B cell (primary cell): ENCODE measurements around the gene SCRN1. TPM values are rescaled to one million over a fixed set of nuclear protein-coding genes. Genes with fewer than 3 reads are reported as not detected.

ENCODE experiments used
- ATAC-seq: fragments of 200-7000 bp; cut with Tn5 transposase; one replicate; pipeline ENCODE4 v1.10.0; 2021; ENCODE audit warnings: low read depth, mild to moderate bottlenecking, moderate number of reproducible peaks, moderate library complexity
- CTCF ChIA-PET: fragments of 350-600 bp; sonication (Branson Sonifier 250); formaldehyde crosslinking; loops from one replicate; lab custom pipeline; 2021; ENCODE audit warnings: antibody characterized with exemption, inconsistent platforms; lab: Charles Lee
- POLR2A ChIA-PET: fragments of 350-600 bp; sonication (Branson Sonifier 250); formaldehyde crosslinking; loops from one replicate; lab custom pipeline; 2021; ENCODE audit warnings: antibody characterized with exemption; lab: Charles Lee
- DNase-seq: peaks from one replicate; pipeline ENCODE4 v3.0.0; 2013
- H2AFZ ChIP-seq: 2 replicates; pipeline ENCODE4 v1.6.1; 2012; ENCODE audit warnings: mild to moderate bottlenecking, low read depth, low read length; ENCODE audit not compliant: insufficient read depth, poor library complexity, severe bottlenecking
- H3K27ac ChIP-seq, 2 donors: 1 replicate in 1 of 2; 2 replicates in 1 of 2; pipeline ENCODE4 v1.5.1; 2012 to 2013; ENCODE audit warnings: low read length in 2 of 2, mild to moderate bottlenecking in 2 of 2, moderate library complexity in 1 of 2
- H3K27me3 ChIP-seq, 4 experiments: fragments of 200-600 bp in 1 of 4; sonication (generic) in 1 of 4; replicated peaks in 1 of 4; 1 replicate in 2 of 4; 2 replicates in 2 of 4; pipeline versions ENCODE4 v1.6.1 to v1.7.0; 2013 to 2016; ENCODE audit warnings: low read length in 3 of 4, mild to moderate bottlenecking in 2 of 4, mixed read lengths in 1 of 4, moderate library complexity in 1 of 4; ENCODE audit not compliant: insufficient read depth in 4 of 4, control insufficient read depth in 3 of 4; ENCODE audit errors: control extremely low read depth in 1 of 4
- H3K36me3 ChIP-seq, 2 experiments: replicated peaks in 1 of 2; 1 replicate in 1 of 2; 2 replicates in 1 of 2; pipeline versions ENCODE4 v1.6.1 to v1.7.1; 2013; ENCODE audit warnings: low read length in 1 of 2; ENCODE audit not compliant: insufficient read depth in 2 of 2, control insufficient read depth in 1 of 2; ENCODE audit errors: control extremely low read depth in 1 of 2, extremely low read depth in 1 of 2
- H3K4me1 ChIP-seq, 2 donors: fragments of 200-600 bp in 1 of 2; sonication (generic) in 1 of 2; 1 replicate in 1 of 2; 2 replicates in 1 of 2; pipeline versions ENCODE4 v1.5.1 to v1.6.1; 2013 to 2017; ENCODE audit warnings: low read length in 2 of 2; ENCODE audit not compliant: control insufficient read depth in 2 of 2, insufficient read depth in 2 of 2
- H3K4me2 ChIP-seq: replicated peaks from 2 replicates; pipeline ENCODE3; 2012; ENCODE audit warnings: mild to moderate bottlenecking, low read depth, low read length; ENCODE audit not compliant: poor library complexity, severe bottlenecking
- H3K4me3 ChIP-seq, 5 experiments: fragments of 200-600 bp in 1 of 5; sonication (generic) in 1 of 5; 1 replicate in 3 of 5; 2 replicates in 2 of 5; pipeline versions ENCODE4 v1.5.1 to v1.7.0; 2011 to 2016; ENCODE audit warnings: low read length in 4 of 5, mild to moderate bottlenecking in 4 of 5, low read depth in 2 of 5, control low read depth in 1 of 5, moderate library complexity in 1 of 5; ENCODE audit not compliant: insufficient read depth in 1 of 5; ENCODE audit errors: control extremely low read depth in 1 of 5, extremely low read depth in 1 of 5
- H3K79me2 ChIP-seq: fragments of 200-600 bp; sonication (generic); one replicate; pipeline ENCODE4 v1.6.0; 2016; ENCODE audit warnings: low read length; ENCODE audit not compliant: control insufficient read depth, insufficient read depth
- H3K9ac ChIP-seq: fragments of 200-600 bp; sonication (generic); 2 replicates; pipeline ENCODE4 v1.6.1; 2017; ENCODE audit warnings: mild to moderate bottlenecking, low read length, moderate library complexity
- H3K9me3 ChIP-seq, 3 donors: one replicate each; pipeline versions ENCODE4 v1.6.1 to v1.7.1; 2013; ENCODE audit warnings: low read length in 2 of 3; ENCODE audit not compliant: control insufficient read depth in 2 of 3, insufficient read depth in 1 of 3; ENCODE audit errors: control extremely low read depth in 1 of 3
- H4K20me1 ChIP-seq: 2 replicates; pipeline ENCODE4 v1.6.0; 2012; ENCODE audit warnings: mild to moderate bottlenecking, low read length; ENCODE audit not compliant: insufficient read depth, control insufficient read depth, poor library complexity, severe bottlenecking
- H3K27ac Mint-ChIP-seq: one replicate; pipeline ENCODE4 v1.8.0; 2021; ENCODE audit warnings: mixed read lengths
- H3K27me3 Mint-ChIP-seq: one replicate; pipeline ENCODE4 v1.8.0; 2021; ENCODE audit warnings: mixed read lengths
- H3K4me1 Mint-ChIP-seq: one replicate; pipeline ENCODE4 v1.8.0; 2021; ENCODE audit warnings: mixed read lengths
- H3K4me3 Mint-ChIP-seq: one replicate; pipeline ENCODE4 v1.8.0; 2021; ENCODE audit warnings: mixed read lengths
- H3K9me3 Mint-ChIP-seq: one replicate; pipeline ENCODE4 v1.8.0; 2022; ENCODE audit warnings: mixed read lengths; ENCODE audit not compliant: insufficient read depth
- CTCF ChIP-seq: fragments of 200-600 bp; IDR thresholded peaks from one replicate; pipeline ENCODE4 v1.8.0; 2022; ENCODE audit warnings: antibody characterized with exemption, mild to moderate bottlenecking
- EZH2 ChIP-seq: IDR thresholded peaks from 2 replicates; pipeline ENCODE4 v1.6.1; 2012; ENCODE audit warnings: borderline replicate concordance, low read depth, mild to moderate bottlenecking, moderate library complexity, low read length; ENCODE audit not compliant: insufficient read depth, poor library complexity, severe bottlenecking
- WGBS: methylation state at CpG from one replicate; pipeline ENCODE4 v1.1.5; 2013; ENCODE audit warnings: missing lambda C conversion rate; ENCODE audit not compliant: insufficient coverage; 5-methylcytosine and 5-hydroxymethylcytosine counted together
- intact Hi-C: fragments of 100-400 bp; cut with micrococcal nuclease; formaldehyde crosslinking; loops from one replicate; pipeline ENCODE4 v1.10.0; 2022
- polyA plus RNA-seq: library from polyadenylated mRNA; depleted of rRNA; stranded (reverse); fragments of >200 nt; gene quantifications from 2 replicates; pipeline ENCODE4 v1.2.3, GENCODE V29; 2012
- total RNA-seq, 2 donors: library from RNA; stranded (reverse); fragments of 120-200 nt in 1 of 2; gene quantifications; 1 replicate in 1 of 2; 2 replicates in 1 of 2; pipeline versions ENCODE4 v1.2.3 to v1.2.4, GENCODE V29; 2013 to 2022

The SCRN1 gene
- total and polyA plus RNA-seq, 2 donors (not counting 1 experiment from before 2014, with no cell fraction given): 16.6 to 66.6 TPM

GRCh38 chr7:29991937-29992336 lies 2.3 kb upstream of the SCRN1 start:
- H3K27me3 Mint-ChIP-seq: no peaks in the 10 kb centered on the region
- CTCF ChIA-PET: interaction anchor here (2.0 kb wide), 1 partner anchor 70 kb away, joined by 7 read pairs; no protein-coding TSS in a partner anchor
- 97% methylated on average over 3 of the region's 5 CpGs for WGBS

GRCh38 chr7:29990931-29991330 lies 1.3 kb upstream of the SCRN1 start:
- H3K4me3 ChIP-seq: no peak overlapping the region
- H3K36me3 ChIP-seq: no peaks in the 10 kb centered on the region
- Mint-ChIP-seq H3K27me3 (no peaks in the 10 kb centered on the region), H3K9me3 (no peaks in the 10 kb centered on the region), H3K27ac (peak overlapping the region; percentile 75), H3K4me1 (peaks cover 30% of the 10 kb centered on the region), H3K4me3 (peak overlapping the region; percentile 87)
- H2AFZ ChIP-seq: no peak overlapping the region
- DNase-seq: no peak
- ATAC-seq: no peak
- CTCF ChIA-PET: no interaction called here
- H3K27ac ChIP-seq: no peak overlapping the region
- H3K4me2 ChIP-seq: no peak overlapping the region
- 91% methylated on average over 3 of the region's 4 CpGs for WGBS
- peaks cover 26% of the 10 kb centered on the region for H3K79me2 ChIP-seq
- intact Hi-C loops: no loop called here
- H4K20me1 ChIP-seq: no peaks in the 10 kb centered on the region
- no peak overlapping the region for H3K9ac ChIP-seq
- TF ChIP-seq CTCF: no peak
- no peak for TF ChIP-seq EZH2
- peaks cover 0 to 18% (median 0%) of the 10 kb centered on the region in 4 experiments for H3K27me3 ChIP-seq
- peaks cover 27 to 32% of the 10 kb centered on the region in 2 donors for H3K4me1 ChIP-seq
- peaks cover 0 to 17% (median 15%) of the 10 kb centered on the region in 3 donors for H3K9me3 ChIP-seq
- POLR2A ChIA-PET: interaction anchor here (0.7 kb wide), 1 partner anchor 1840 kb away, joined by 3 read pairs; no protein-coding TSS in a partner anchor

More at GRCh38 chr7:29991937-29992336, 2.3 kb upstream of the SCRN1 start:
- Mint-ChIP-seq H3K27ac (peak overlapping the region; percentile 16), H3K9me3 (peaks cover 5% of the 10 kb centered on the region), H3K4me1 (peaks cover 27% of the 10 kb centered on the region), H3K4me3 (no peak overlapping the region)
- Histone ChIP-seq H3K36me3 (no peaks in the 10 kb centered on the region), H3K9ac (no peak overlapping the region), H3K79me2 (peaks cover 25% of the 10 kb centered on the region), H4K20me1 (no peaks in the 10 kb centered on the region), H3K9me3 (peaks cover 0 to 20% (median 20%) of the 10 kb centered on the region in 3 donors), H3K4me3 (no peak overlapping the region), H2AFZ (no peak overlapping the region), H3K27me3 (peaks cover 0 to 22% (median 0%) of the 10 kb centered on the region in 4 experiments), H3K4me2 (no peak overlapping the region), H3K27ac (no peak overlapping the region), H3K4me1 (peaks cover 24% of the 10 kb centered on the region in 2 donors)
- intact Hi-C loops: no loop called here
- ATAC-seq (no peak), DNase-seq (no peak)
- POLR2A ChIA-PET: no interaction called here
- no peak for TF ChIP-seq CTCF
- no peak for TF ChIP-seq EZH2
